H9 (cell line): ENCODE results near the gene NSG1. TPM values are rescaled to one million over a fixed set of nuclear protein-coding genes. Genes with fewer than 3 reads are reported as not detected.
A peak's percentile ranks its signal among the peaks of the same experiment; 100 is the strongest.

Experiments
- DNase-seq: peaks from one replicate; pipeline ENCODE4 v3.0.0-alpha.2; 2017
- H2AFZ ChIP-seq: one replicate; pipeline ENCODE4 v1.6.1; 2013; ENCODE audit warnings: mild to moderate bottlenecking, low read length, control low read depth, moderate library complexity
- H2AK5ac ChIP-seq: 2 replicates; pipeline ENCODE4 v1.6.1; 2013; ENCODE audit warnings: low read length, control low read depth, mixed read lengths; ENCODE audit not compliant: insufficient read length
- H2BK120ac ChIP-seq: one replicate; pipeline ENCODE4 v1.6.1; 2013; ENCODE audit warnings: low read depth, mild to moderate bottlenecking, low read length, control low read depth, inconsistent platforms; ENCODE audit not compliant: poor library complexity, severe bottlenecking
- H2BK12ac ChIP-seq: 2 replicates; pipeline ENCODE4 v1.6.1; 2013; ENCODE audit warnings: low read length, control low read depth, mixed read lengths, low read depth; ENCODE audit not compliant: insufficient read length
- H2BK15ac ChIP-seq: 2 replicates; pipeline ENCODE4 v1.6.1; 2013; ENCODE audit warnings: low read depth, low read length, control low read depth
- H2BK20ac ChIP-seq: one replicate; pipeline ENCODE4 v1.6.1; 2013; ENCODE audit warnings: low read depth, mild to moderate bottlenecking, low read length, control low read depth, inconsistent platforms; ENCODE audit not compliant: poor library complexity, severe bottlenecking
- H2BK5ac ChIP-seq: 2 replicates; pipeline ENCODE4 v1.6.1; 2013; ENCODE audit warnings: low read length, control low read depth, mixed read lengths; ENCODE audit not compliant: insufficient read length
- H3K14ac ChIP-seq: 2 replicates; pipeline ENCODE4 v1.6.1; 2013; ENCODE audit warnings: low read length, control low read depth; ENCODE audit not compliant: insufficient read depth
- H3K18ac ChIP-seq: 2 replicates; pipeline ENCODE4 v1.6.1; 2013; ENCODE audit warnings: low read depth, mild to moderate bottlenecking, mixed read lengths, low read length, control low read depth; ENCODE audit not compliant: insufficient read length
- H3K23ac ChIP-seq: 2 replicates; pipeline ENCODE4 v1.6.1; 2013; ENCODE audit warnings: low read length, control low read depth, mixed read lengths, low read depth; ENCODE audit not compliant: insufficient read length
- H3K23me2 ChIP-seq: 2 replicates; pipeline ENCODE4 v1.6.1; 2013; ENCODE audit warnings: low read depth, mild to moderate bottlenecking, mixed read lengths, low read length, control low read depth; ENCODE audit not compliant: insufficient read length, poor library complexity, severe bottlenecking
- H3K27ac ChIP-seq: 2 replicates; pipeline ENCODE4 v1.5.1; 2013; ENCODE audit warnings: low read length, control low read depth, mixed read lengths, low read depth; ENCODE audit not compliant: insufficient read length
- H3K27me3 ChIP-seq: 2 replicates; pipeline ENCODE4 v1.6.1; 2013; ENCODE audit warnings: low read length, control low read depth, inconsistent platforms; ENCODE audit not compliant: insufficient read depth
- H3K4ac ChIP-seq: 2 replicates; pipeline ENCODE4 v1.6.1; 2013; ENCODE audit warnings: low read depth, mild to moderate bottlenecking, control low read depth, inconsistent platforms, low read length, moderate library complexity
- H3K4me1 ChIP-seq: 2 replicates; pipeline ENCODE4 v1.6.1; 2013; ENCODE audit warnings: low read length, control low read depth, inconsistent platforms; ENCODE audit not compliant: insufficient read depth
- H3K4me2 ChIP-seq: 2 replicates; pipeline ENCODE4 v1.6.1; 2013; ENCODE audit warnings: low read length, control low read depth, mixed read lengths; ENCODE audit not compliant: insufficient read length, insufficient read depth
- H3K56ac ChIP-seq: 2 replicates; pipeline ENCODE4 v1.6.1; 2013; ENCODE audit warnings: low read depth, mild to moderate bottlenecking, mixed read lengths, low read length, control low read depth; ENCODE audit not compliant: insufficient read length
- H3K79me1 ChIP-seq: 2 replicates; pipeline ENCODE4 v1.6.1; 2013; ENCODE audit warnings: low read depth, mild to moderate bottlenecking, moderate library complexity, low read length, control low read depth, inconsistent platforms; ENCODE audit not compliant: insufficient read depth, poor library complexity, severe bottlenecking
- H3K79me2 ChIP-seq: 2 replicates; pipeline ENCODE4 v1.6.1; 2013; ENCODE audit warnings: low read length, control low read depth, inconsistent platforms; ENCODE audit not compliant: insufficient read depth
- H3K9ac ChIP-seq: 2 replicates; pipeline ENCODE4 v1.6.1; 2013; ENCODE audit warnings: low read length, control low read depth, mixed read lengths; ENCODE audit not compliant: insufficient read length; ENCODE audit errors: extremely low read depth
- H3K9me3 ChIP-seq: one replicate; pipeline ENCODE4 v1.6.1; 2013; ENCODE audit warnings: low read depth, low read length, inconsistent platforms; ENCODE audit not compliant: control insufficient read depth
- H3T11ph ChIP-seq: one replicate; pipeline ENCODE4 v1.6.1; 2013; ENCODE audit warnings: mild to moderate bottlenecking, low read length, control low read depth, inconsistent platforms
- H4K20me1 ChIP-seq: one replicate; pipeline ENCODE4 v1.6.1; 2013; ENCODE audit not compliant: control insufficient read depth, insufficient read length, insufficient read depth
- H4K5ac ChIP-seq: 2 replicates; pipeline ENCODE4 v1.6.1; 2013; ENCODE audit warnings: low read depth, mild to moderate bottlenecking, mixed read lengths, low read length, control low read depth; ENCODE audit not compliant: insufficient read length
- H4K8ac ChIP-seq: replicated peaks from 2 replicates; pipeline ENCODE4 v1.6.1; 2013; ENCODE audit warnings: low read length, control low read depth, mixed read lengths, low read depth; ENCODE audit not compliant: insufficient read length
- H4K91ac ChIP-seq: 2 replicates; pipeline ENCODE4 v1.6.1; 2013; ENCODE audit warnings: low read depth, mild to moderate bottlenecking, moderate library complexity, mixed read lengths, low read length, control low read depth; ENCODE audit not compliant: insufficient read length
- H3K27ac Mint-ChIP-seq, 3 experiments: 2 replicates in 2 of 3; 3 replicates in 1 of 3; pipeline ENCODE4 v1.8.0; 2020 to 2021; ENCODE audit warnings: mixed read lengths in 3 of 3, mild to moderate bottlenecking in 1 of 3, moderate library complexity in 1 of 3
- H3K27me3 Mint-ChIP-seq: 2 replicates; pipeline ENCODE4 v1.8.0; 2021; ENCODE audit warnings: low read depth, mild to moderate bottlenecking, moderate library complexity, mixed read lengths
- H3K36me3 Mint-ChIP-seq, 3 experiments: 2 replicates in 2 of 3; 3 replicates in 1 of 3; pipeline ENCODE4 v1.8.0; 2020 to 2021; ENCODE audit warnings: low read depth in 3 of 3, mixed read lengths in 3 of 3; ENCODE audit not compliant: insufficient read depth in 1 of 3
- H3K4me1 Mint-ChIP-seq, 2 experiments: 2 replicates each; pipeline ENCODE4 v1.8.0; 2020; ENCODE audit warnings: mixed read lengths in 2 of 2
- H3K4me3 Mint-ChIP-seq, 2 experiments: 2 replicates in 1 of 2; 3 replicates in 1 of 2; pipeline ENCODE4 v1.8.0; 2020 to 2021; ENCODE audit warnings: mild to moderate bottlenecking in 2 of 2, mixed read lengths in 2 of 2, moderate library complexity in 1 of 2
- H3K9me3 Mint-ChIP-seq, 2 experiments: 2 replicates in 1 of 2; 3 replicates in 1 of 2; pipeline ENCODE4 v1.8.0; 2020; ENCODE audit warnings: mild to moderate bottlenecking in 2 of 2, mixed read lengths in 2 of 2, moderate library complexity in 1 of 2
- WGBS: extraction: QIAGEN DNeasy Blood & Tissue Kit; methylation state at CpG from one replicate; pipeline ENCODE4 v1.1.7; 2013; ENCODE audit warnings: missing lambda C conversion rate, low lambda C conversion rate, mixed read lengths; ENCODE audit not compliant: insufficient read length; ENCODE audit errors: extremely low coverage; 5-methylcytosine and 5-hydroxymethylcytosine counted together
- total RNA-seq: library from RNA; stranded (reverse); gene quantifications from 2 replicates; pipeline ENCODE4 v1.2.1, GENCODE V29; 2021
- TF ChIP-seq, protein P1 (sequence below): fragments of 200-600 bp; sonication (generic); conservative IDR thresholded peaks from 3 replicates; pipeline ENCODE4 v1.8.0; 2021; ENCODE audit warnings: antibody characterized with exemption, mild to moderate bottlenecking

Gene NSG1
- total RNA-seq, 1 experiment from 2014 or later: 9.3 TPM

DNA sequence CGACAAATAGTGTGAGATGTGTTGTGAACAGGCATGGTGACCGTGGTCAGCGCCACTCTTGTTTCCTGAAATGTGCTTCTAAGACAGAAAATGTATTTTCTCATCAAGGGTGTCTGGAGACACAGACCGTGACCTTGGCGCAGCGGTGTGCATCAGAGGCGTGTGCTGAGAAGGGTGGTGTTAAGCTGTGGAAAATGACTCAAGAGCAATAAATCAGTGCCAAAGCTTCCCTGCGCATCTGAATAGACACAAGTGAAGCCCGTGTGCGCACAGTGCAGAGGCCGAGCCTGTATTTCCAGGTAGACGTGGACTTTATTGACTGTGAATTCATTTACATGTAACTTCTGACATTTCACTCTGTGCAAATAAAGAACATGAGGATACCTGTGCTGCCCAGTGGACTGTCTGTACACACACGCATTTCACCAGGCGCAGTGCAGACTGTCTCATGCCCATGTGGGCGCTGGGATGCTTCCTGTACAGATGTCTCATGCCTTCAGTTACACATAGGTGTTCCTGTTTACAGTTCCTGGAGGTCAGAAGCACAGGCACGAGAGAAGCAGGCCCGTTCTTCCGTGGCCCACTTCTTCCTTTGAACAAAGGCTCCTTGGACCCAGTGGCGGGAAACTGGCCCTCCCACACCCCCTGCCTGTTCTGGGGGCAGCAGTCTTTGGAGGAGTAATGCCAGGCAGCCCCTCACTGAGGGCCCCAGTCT lies 31.9 kb downstream of the NSG1 start:
- H3K4me3 Mint-ChIP-seq: no peak overlapping the region
- no peak overlapping the region for H2AFZ ChIP-seq
- H3K27me3 Mint-ChIP-seq: no peaks in the 10 kb centered on the region
- no peak overlapping the region for H2BK5ac ChIP-seq
- no peak overlapping the region for H3K4me2 ChIP-seq
- no peaks in the 10 kb centered on the region for H3K79me1 ChIP-seq
- H2BK120ac ChIP-seq: no peak overlapping the region
- H3K79me2 ChIP-seq: no peaks in the 10 kb centered on the region
- H3K56ac ChIP-seq: no peak overlapping the region
- H3K9ac ChIP-seq: no peak overlapping the region
- WGBS: no CpG with 5 or more reads among the region's 19 CpGs
- DNase-seq: peak; percentile 19
- no peak overlapping the region for H2BK12ac ChIP-seq
- H3K4me1 Mint-ChIP-seq: peaks cover 7 to 9% of the 10 kb centered on the region in 2 experiments
- no peaks in the 10 kb centered on the region for H3K27me3 ChIP-seq
- H3K27ac Mint-ChIP-seq: no peak overlapping the region
- H4K91ac ChIP-seq: no peak overlapping the region
- H4K8ac ChIP-seq: no peak overlapping the region
- no peaks in the 10 kb centered on the region for H3K9me3 ChIP-seq
- H3K23me2 ChIP-seq: no peaks in the 10 kb centered on the region
- TF ChIP-seq, protein P1, sequence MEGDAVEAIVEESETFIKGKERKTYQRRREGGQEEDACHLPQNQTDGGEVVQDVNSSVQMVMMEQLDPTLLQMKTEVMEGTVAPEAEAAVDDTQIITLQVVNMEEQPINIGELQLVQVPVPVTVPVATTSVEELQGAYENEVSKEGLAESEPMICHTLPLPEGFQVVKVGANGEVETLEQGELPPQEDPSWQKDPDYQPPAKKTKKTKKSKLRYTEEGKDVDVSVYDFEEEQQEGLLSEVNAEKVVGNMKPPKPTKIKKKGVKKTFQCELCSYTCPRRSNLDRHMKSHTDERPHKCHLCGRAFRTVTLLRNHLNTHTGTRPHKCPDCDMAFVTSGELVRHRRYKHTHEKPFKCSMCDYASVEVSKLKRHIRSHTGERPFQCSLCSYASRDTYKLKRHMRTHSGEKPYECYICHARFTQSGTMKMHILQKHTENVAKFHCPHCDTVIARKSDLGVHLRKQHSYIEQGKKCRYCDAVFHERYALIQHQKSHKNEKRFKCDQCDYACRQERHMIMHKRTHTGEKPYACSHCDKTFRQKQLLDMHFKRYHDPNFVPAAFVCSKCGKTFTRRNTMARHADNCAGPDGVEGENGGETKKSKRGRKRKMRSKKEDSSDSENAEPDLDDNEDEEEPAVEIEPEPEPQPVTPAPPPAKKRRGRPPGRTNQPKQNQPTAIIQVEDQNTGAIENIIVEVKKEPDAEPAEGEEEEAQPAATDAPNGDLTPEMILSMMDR: no peak
- no peak overlapping the region for H2BK20ac ChIP-seq
- no peak overlapping the region for H4K5ac ChIP-seq
- no peak overlapping the region for H3T11ph ChIP-seq
- H3K36me3 Mint-ChIP-seq: peaks cover 20 to 39% (median 35%) of the 10 kb centered on the region in 3 experiments
- H3K14ac ChIP-seq: no peak overlapping the region
- peaks cover 4% of the 10 kb centered on the region; the same call in 1 of the 2 replicates for H3K4me1 ChIP-seq
- peaks cover 0 to 2% of the 10 kb centered on the region in 2 experiments; a peak in 2 of 5 replicates for H3K9me3 Mint-ChIP-seq
- no peak overlapping the region for H3K27ac ChIP-seq
- H3K18ac ChIP-seq: no peak overlapping the region
- no peak overlapping the region for H3K23ac ChIP-seq
- H2AK5ac ChIP-seq: no peak overlapping the region
- H3K4ac ChIP-seq: no peak overlapping the region
- H2BK15ac ChIP-seq: no peak overlapping the region
- H4K20me1 ChIP-seq: peaks cover 2% of the 10 kb centered on the region
